Testis (tissue), 3 donors: ENCODE measurements around the gene RSF1. TPM values are rescaled to one million over a fixed set of nuclear protein-coding genes. Genes with fewer than 3 reads are reported as not detected.

Source experiments
- DNase-seq: peaks from one replicate; pipeline ENCODE4 v3.0.0-alpha.2; 2019
- H3K27ac ChIP-seq, 2 donors: fragments of 200-600 bp; sonication (generic); one replicate each; pipeline ENCODE4 v1.5.1; 2019
- H3K27me3 ChIP-seq: fragments of 200-600 bp; sonication (generic); one replicate; pipeline ENCODE4 v1.5.1; 2019
- H3K36me3 ChIP-seq: fragments of 200-600 bp; sonication (generic); one replicate; pipeline ENCODE4 v1.5.1; 2017; ENCODE audit warnings: low read depth; ENCODE audit errors: missing control alignments
- H3K4me1 ChIP-seq: fragments of 200-600 bp; sonication (generic); one replicate; pipeline ENCODE4 v1.5.1; 2019
- H3K4me3 ChIP-seq, 2 donors: fragments of 200-600 bp; sonication (generic); one replicate each; pipeline ENCODE4 v1.5.1; 2017 to 2019
- H3K9me3 ChIP-seq: fragments of 200-600 bp; sonication (generic); one replicate; pipeline ENCODE4 v1.5.1; 2017
- CTCF ChIP-seq, 3 experiments: fragments of 450-650 bp in 2 of 3; fragments of 200-600 bp in 1 of 3; sonication (generic) in 1 of 3; IDR thresholded peaks; one replicate each; pipeline ENCODE4 v1.5.1; 2016 to 2019; ENCODE audit warnings: antibody characterized with exemption in 3 of 3, mild to moderate bottlenecking in 2 of 3, moderate library complexity in 1 of 3
- POLR2A ChIP-seq: fragments of 450-650 bp; IDR thresholded peaks from one replicate; pipeline ENCODE4 v1.6.1; 2017; ENCODE audit warnings: antibody characterized with exemption, mild to moderate bottlenecking, moderate library complexity
- WGBS, 2 donors: methylation state at CpG; one replicate each; pipeline ENCODE4 v1.1.5; 2018; 5-methylcytosine and 5-hydroxymethylcytosine counted together
- intact Hi-C: fragments of 100-400 bp; cut with DNase I; formaldehyde crosslinking; loops from one replicate; pipeline ENCODE4 v1.15.1; 2023; ENCODE audit warnings: low total_unique reads
- polyA plus RNA-seq: library from polyadenylated mRNA; stranded (reverse); fragments of 350-450 nt; fragmentation: Illumina TruSeq; extraction: RNeasy Lipid Tissue Mini Kit (QIAGEN cat#74804); gene quantifications from one replicate; pipeline ENCODE4 v1.2.3, GENCODE V29; 2014; ENCODE audit warnings: low read depth, low replicate concordance; ENCODE audit not compliant: insufficient read depth
- total RNA-seq, 2 donors: library from RNA; depleted of rRNA; stranded (reverse); fragments of >200 nt; gene quantifications; one replicate each; pipeline ENCODE4 v1.2.3, GENCODE V29; 2016

Gene RSF1
- total and polyA plus RNA-seq, 3 donors from 2014 or later = 17.7 to 168 (median 94.6) TPM

GRCh38 chr11:77789061-77789730 is 31.3 kb downstream of the RSF1 start:
- Histone ChIP-seq H3K4me1 (no peaks in the 10 kb centered on the region), H3K4me3 (no peak overlapping the region), H3K27me3 (no peaks in the 10 kb centered on the region), H3K36me3 (no peaks in the 10 kb centered on the region), H3K9me3 (no peaks in the 10 kb centered on the region), H3K27ac (no peak overlapping the region)
- DNase-seq = no peak
- WGBS, 2 donors = 78 to 87% methylated on average over 7 to 11 of the region's 11 CpGs
- intact Hi-C loops = no loop called here
- TF ChIP-seq CTCF (IDR thresholded peaks at IDR 0.05) = no peak
- TF ChIP-seq POLR2A = no peak

- Histone ChIP-seq H3K27ac (no peak overlapping the region), H3K27me3 (no peaks in the 10 kb centered on the region), H3K36me3 (no peaks in the 10 kb centered on the region), H3K9me3 (no peaks in the 10 kb centered on the region), H3K4me1 (no peaks in the 10 kb centered on the region), H3K4me3 (no peak overlapping the region)
- WGBS, 2 donors = 78 to 87% methylated on average over 3 of the region's 3 CpGs
- TF ChIP-seq CTCF (IDR thresholded peaks at IDR 0.05) = no peak
- no peak for TF ChIP-seq POLR2A
- intact Hi-C loops = no loop called here
- DNase-seq = no peak
Measured at GRCh38 chr11:77784572-77784971, 36.0 kb downstream of the RSF1 start.

GRCh38 chr11:77783025-77783424 is 37.5 kb downstream of the RSF1 start:
- 97 to 98% methylated on average over 1 of the region's 1 CpG for WGBS, 2 donors
- TF ChIP-seq CTCF (IDR thresholded peaks at IDR 0.05) = no peak
- no peak for TF ChIP-seq POLR2A

GRCh38 chr11:77779935-77780334 is 40.6 kb downstream of the RSF1 start:
- H3K4me3 ChIP-seq = no peak overlapping the region
- H3K4me1 ChIP-seq = no peaks in the 10 kb centered on the region
- TF ChIP-seq CTCF (IDR thresholded peaks at IDR 0.05) (no peak), POLR2A (no peak)
- intact Hi-C loops = no loop called here
- no peaks in the 10 kb centered on the region for H3K27me3 ChIP-seq
- H3K9me3 ChIP-seq = no peaks in the 10 kb centered on the region
- no peaks in the 10 kb centered on the region for H3K36me3 ChIP-seq
- no peak for DNase-seq
- no peak overlapping the region for H3K27ac ChIP-seq

More at GRCh38 chr11:77783025-77783424, 37.5 kb downstream of the RSF1 start:
- Histone ChIP-seq H3K4me1 (no peaks in the 10 kb centered on the region), H3K4me3 (no peak overlapping the region), H3K27me3 (no peaks in the 10 kb centered on the region), H3K36me3 (no peaks in the 10 kb centered on the region), H3K9me3 (no peaks in the 10 kb centered on the region), H3K27ac (no peak overlapping the region)
- intact Hi-C loops = no loop called here
- no peak for DNase-seq

- Histone ChIP-seq H3K4me3 (no peak overlapping the region), H3K9me3 (no peaks in the 10 kb centered on the region), H3K27me3 (no peaks in the 10 kb centered on the region), H3K27ac (no peak overlapping the region), H3K36me3 (no peaks in the 10 kb centered on the region), H3K4me1 (no peaks in the 10 kb centered on the region)
- intact Hi-C loops = no loop called here
- DNase-seq = no peak
- TF ChIP-seq POLR2A (no peak), CTCF (IDR thresholded peaks at IDR 0.05) (no peak)
- WGBS, 2 donors = 32 to 42% methylated on average over 1 of the region's 1 CpG
Measured at GRCh38 chr11:77778549-77778948, 42.0 kb downstream of the RSF1 start.
